AG10803 (cell line): ENCODE data around the gene ETS1.
A peak's percentile ranks its signal among the peaks of the same experiment; 100 is the strongest.

ENCODE experiments used
- DNase-seq: peaks from one replicate; pipeline ENCODE4 v3.0.0; 2010; ENCODE audit warnings: low read depth
- H3K4me3 ChIP-seq: 2 replicates; pipeline ENCODE4 v1.5.1; 2011; ENCODE audit warnings: mild to moderate bottlenecking, low read length, control low read depth
- TF ChIP-seq, protein P1 (sequence below): conservative IDR thresholded peaks from 2 replicates; pipeline ENCODE4 v1.5.1; 2011; ENCODE audit warnings: mild to moderate bottlenecking, low read length, control low read depth, inconsistent platforms

Gene ETS1

DNA sequence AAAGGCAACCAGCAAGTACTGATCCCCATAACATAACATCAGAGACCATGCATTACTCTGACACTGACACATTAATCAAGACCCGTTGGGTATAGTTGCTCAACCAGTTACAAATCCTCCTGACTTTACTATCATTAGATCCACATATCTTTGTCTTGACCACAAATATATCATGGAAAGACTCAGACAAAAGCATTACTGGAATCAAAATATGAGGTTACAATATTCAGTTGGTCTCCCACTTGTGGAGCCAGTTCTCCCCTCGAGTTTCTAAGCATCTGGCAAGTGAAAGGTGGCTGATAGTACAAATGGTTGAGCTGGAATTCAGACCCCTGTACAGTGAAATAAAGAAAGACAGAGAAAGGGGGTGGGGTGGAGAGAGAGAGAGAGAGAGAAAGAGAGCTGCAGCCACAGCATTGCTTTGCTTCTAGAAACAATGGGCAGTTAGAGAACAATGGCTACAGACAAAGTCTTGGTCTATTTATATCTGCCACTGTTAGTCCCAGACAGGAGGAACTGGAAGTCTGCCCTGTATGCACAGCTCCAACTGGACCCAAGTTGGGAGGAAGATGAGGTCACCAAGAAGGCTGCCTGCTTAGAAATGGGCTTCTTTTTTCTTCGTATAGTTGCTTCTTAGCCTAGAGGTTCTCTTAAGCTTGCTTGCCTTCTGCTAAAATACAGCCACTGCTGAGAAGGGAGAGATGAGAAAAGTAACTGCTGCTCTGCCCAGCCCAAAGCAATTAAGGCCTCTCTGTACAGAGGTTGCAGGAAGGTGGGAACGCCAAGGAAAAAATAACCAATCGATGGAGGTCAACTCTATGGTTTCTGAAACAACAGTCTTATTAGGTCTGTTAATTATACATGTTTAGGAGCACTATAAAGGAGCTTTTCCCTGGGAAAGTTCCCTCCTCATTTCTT, 85.5 kb downstream of the ETS1 start:
- TF ChIP-seq, protein P1, sequence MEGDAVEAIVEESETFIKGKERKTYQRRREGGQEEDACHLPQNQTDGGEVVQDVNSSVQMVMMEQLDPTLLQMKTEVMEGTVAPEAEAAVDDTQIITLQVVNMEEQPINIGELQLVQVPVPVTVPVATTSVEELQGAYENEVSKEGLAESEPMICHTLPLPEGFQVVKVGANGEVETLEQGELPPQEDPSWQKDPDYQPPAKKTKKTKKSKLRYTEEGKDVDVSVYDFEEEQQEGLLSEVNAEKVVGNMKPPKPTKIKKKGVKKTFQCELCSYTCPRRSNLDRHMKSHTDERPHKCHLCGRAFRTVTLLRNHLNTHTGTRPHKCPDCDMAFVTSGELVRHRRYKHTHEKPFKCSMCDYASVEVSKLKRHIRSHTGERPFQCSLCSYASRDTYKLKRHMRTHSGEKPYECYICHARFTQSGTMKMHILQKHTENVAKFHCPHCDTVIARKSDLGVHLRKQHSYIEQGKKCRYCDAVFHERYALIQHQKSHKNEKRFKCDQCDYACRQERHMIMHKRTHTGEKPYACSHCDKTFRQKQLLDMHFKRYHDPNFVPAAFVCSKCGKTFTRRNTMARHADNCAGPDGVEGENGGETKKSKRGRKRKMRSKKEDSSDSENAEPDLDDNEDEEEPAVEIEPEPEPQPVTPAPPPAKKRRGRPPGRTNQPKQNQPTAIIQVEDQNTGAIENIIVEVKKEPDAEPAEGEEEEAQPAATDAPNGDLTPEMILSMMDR, result no peak
- no peak overlapping the region for H3K4me3 ChIP-seq
- peak; percentile 87 for DNase-seq

DNA sequence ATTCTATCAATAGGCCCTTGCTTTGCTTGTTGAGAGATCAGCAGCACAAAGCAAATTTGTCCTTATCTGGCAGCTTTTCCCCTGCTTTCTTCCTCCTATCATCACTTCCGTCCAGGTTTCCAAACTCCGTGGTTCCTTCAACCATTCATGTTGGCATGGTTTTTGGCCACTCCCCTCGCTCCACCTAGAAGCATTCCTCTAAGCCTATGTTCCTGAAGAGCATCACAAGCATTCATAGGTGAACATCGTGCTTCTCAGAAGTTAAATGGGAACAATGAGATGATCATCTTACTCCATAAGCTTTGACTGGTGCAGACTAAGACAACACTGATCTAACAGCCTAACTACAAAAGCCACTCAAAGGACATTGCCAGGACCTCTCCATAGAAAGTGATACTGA, 86.3 kb downstream of the ETS1 start:
- DNase-seq, result no peak
- no peak overlapping the region for H3K4me3 ChIP-seq
- TF ChIP-seq, protein P1, result no peak

DNA sequence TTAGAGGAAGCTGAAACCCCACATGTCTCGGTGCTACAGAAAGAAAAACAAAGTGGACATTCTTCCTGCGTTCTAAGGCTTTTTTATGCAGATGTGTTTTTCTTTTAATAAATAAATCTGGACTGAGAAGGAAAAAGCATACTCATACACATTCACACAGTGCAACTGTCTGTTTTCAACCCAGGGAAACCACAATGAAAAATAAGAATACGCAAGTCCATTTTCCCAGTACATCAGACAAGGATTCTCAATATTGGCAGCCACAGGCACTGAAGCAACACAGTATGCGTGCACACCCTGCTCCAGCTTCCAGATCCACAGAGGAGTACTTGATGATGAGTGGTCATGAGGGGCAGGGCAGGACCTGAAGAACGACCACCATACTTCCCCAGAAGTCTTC, 86.9 kb downstream of the ETS1 start:
- TF ChIP-seq, protein P1, result no peak
- no peak overlapping the region for H3K4me3 ChIP-seq
- peak; percentile 43 for DNase-seq

DNA sequence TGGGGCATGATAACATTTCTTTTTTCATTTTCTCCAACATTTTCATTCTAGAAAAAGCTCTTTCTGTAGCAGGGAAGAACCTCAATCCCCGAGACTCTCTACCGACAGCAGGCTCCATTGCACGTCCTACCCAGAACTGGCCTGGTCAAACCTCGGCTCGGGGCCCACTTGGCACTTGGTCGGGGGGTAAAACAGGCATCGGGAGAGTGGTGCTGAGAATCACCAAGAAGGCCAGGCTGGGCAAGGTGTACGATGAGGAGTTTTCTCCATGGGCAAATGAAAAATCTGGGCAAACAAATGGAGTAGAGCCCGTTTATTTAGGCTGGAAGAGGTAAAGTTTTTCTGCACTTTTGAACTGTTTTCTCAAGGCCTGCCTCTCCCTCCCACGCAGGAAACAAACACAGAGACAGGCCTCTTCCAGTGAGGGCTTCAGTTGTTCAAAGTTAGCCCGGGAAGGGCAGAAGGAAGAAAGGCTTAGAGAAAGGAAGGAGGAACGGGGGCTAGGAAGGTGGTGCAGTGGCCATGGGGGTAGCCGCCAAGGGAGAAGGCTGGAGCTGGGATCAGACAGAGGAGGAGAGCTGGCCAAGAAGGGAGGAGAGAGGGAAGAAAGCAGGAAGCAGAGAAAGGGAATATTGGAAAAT, 87.6 kb downstream of the ETS1 start:
- no peak for DNase-seq
- TF ChIP-seq, protein P1, result no peak
- no peak overlapping the region for H3K4me3 ChIP-seq

DNA sequence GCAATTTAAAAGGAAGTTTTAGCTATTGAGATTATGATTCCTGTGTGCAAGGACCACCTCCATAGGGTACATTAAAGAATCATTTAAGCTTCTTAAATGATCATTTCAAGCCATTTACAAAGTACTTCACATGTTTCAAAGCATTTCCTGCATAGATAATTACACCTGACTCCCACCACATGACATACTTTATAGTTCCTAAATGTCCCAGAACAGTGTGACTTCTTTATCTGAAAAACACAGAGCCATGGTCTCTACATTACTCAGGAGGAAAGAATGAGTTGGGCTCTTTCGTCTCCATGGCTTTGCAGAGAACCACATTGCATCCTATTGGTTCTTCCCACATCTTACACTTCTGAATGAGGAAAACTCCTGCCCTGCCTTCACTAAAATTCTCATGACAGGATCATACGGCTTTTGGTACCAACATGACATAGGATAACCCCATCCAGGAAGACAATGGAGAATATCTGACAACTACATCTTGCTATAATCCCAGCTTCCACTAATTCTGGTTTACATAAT, 88.6 kb downstream of the ETS1 start:
- peak; percentile 56 for DNase-seq
- no peak overlapping the region for H3K4me3 ChIP-seq

DNA sequence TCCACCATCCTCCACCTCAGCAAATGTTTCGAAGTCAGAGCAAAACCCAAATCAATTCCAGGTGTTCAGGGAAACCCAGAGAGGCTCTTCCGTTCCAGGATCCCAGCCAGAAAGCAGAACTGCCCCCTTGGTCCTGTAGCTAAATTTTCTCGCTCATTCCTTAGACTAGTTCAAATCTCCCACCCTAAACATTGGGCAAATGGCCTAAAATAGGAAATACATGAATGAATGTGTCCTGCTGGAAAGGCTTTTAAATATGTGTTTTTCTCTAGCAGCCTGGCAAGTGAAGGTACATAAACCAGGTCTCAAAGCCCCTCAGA, 89.6 kb downstream of the ETS1 start:
- peak overlapping the region; percentile 37 for H3K4me3 ChIP-seq
- DNase-seq, result no peak
- TF ChIP-seq, protein P1, result 0 out of 2 replicates have a peak, but pooled peaks have one; percentile 17

More for the DNA sequence above, 88.6 kb downstream of the ETS1 start:
- TF ChIP-seq, protein P1, result no peak
